Measurements from ENCODE around the gene WDR83. TPM values are rescaled to one million over a fixed set of nuclear protein-coding genes. Genes with fewer than 3 reads are reported as not detected.
A peak's percentile ranks its signal among the peaks of the same experiment; 100 is the strongest.

WDR83 gene
- polyA plus RNA-seq, 3 donors, result 7.9 to 9.9 (median 8.5) TPM

DNA sequence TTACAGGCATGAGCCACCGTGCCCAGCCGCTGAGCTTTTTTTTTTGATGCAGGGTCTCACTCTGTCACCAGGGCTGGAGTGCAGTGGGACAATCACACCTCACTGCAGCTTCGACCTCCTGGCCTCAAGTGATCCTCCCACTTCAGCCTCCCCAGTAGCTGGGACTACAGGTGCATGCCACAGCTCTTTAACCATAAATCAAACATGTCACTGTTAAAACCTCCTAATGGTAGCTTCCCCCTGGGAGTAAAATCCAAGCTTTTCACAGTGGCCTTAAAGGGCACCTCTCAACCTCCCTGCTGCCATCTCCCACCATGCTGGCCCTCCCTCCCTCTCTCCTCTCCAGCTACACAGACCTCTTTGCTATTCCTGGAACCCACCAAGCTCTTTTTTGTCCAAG, 19.2 kb downstream of the WDR83 start:
- Histone ChIP-seq H3K36me3 (replicated peaks in 1 of 2; ENCODE audit: control insufficient read depth in 1 of 2, insufficient read depth in 2 of 2, low read length in 2 of 2) (peaks cover 0 to 2% of the 10 kb centered on the region in 2 donors), H2AFZ (ENCODE audit: insufficient read depth, low read depth, low read length, poor library complexity, severe bottlenecking) (no peak overlapping the region), H3K27me3 (ENCODE audit: control insufficient read depth in 2 of 2, insufficient read depth in 2 of 2, low read length in 2 of 2) (no peaks in the 10 kb centered on the region), H4K20me1 (ENCODE audit: insufficient read depth, low read length) (peaks cover 3% of the 10 kb centered on the region), H3K9me3 (replicated peaks in 1 of 2; ENCODE audit: control insufficient read depth in 1 of 2, insufficient read depth in 1 of 2, low read length in 2 of 2) (no peaks in the 10 kb centered on the region), H3K79me2 (ENCODE audit: insufficient read depth, low read length) (peaks cover 4% of the 10 kb centered on the region), H3K9ac (ENCODE audit: insufficient read depth, low read length, poor library complexity, severe bottlenecking) (no peak overlapping the region), H3K27ac (ENCODE audit: low read depth in 1 of 2, low read length in 2 of 2) (no peak overlapping the region), H3K4me3 (replicated peaks in 1 of 3; ENCODE audit: low read depth in 2 of 3, low read length in 3 of 3) (no peak overlapping the region), H3K4me1 (ENCODE audit: control insufficient read depth in 1 of 2, insufficient read depth in 2 of 2, low read length in 2 of 2) (peaks cover 12 to 14% of the 10 kb centered on the region in 2 donors), H3K4me2 (replicated peaks; ENCODE audit: extremely low read depth, low read length, poor library complexity, severe bottlenecking) (no peak overlapping the region)
- H3K27me3 Mint-ChIP-seq (ENCODE audit: low read depth in 3 of 3), result peaks cover 0 to 5% (median 0%) of the 10 kb centered on the region in 3 donors
- no peaks in the 10 kb centered on the region for H3K9me3 Mint-ChIP-seq
- no peak for DNase-seq
- H3K4me1 Mint-ChIP-seq, result peaks cover 14% of the 10 kb centered on the region
- no peak overlapping the region for H3K27ac Mint-ChIP-seq
- TF ChIP-seq, protein P1, sequence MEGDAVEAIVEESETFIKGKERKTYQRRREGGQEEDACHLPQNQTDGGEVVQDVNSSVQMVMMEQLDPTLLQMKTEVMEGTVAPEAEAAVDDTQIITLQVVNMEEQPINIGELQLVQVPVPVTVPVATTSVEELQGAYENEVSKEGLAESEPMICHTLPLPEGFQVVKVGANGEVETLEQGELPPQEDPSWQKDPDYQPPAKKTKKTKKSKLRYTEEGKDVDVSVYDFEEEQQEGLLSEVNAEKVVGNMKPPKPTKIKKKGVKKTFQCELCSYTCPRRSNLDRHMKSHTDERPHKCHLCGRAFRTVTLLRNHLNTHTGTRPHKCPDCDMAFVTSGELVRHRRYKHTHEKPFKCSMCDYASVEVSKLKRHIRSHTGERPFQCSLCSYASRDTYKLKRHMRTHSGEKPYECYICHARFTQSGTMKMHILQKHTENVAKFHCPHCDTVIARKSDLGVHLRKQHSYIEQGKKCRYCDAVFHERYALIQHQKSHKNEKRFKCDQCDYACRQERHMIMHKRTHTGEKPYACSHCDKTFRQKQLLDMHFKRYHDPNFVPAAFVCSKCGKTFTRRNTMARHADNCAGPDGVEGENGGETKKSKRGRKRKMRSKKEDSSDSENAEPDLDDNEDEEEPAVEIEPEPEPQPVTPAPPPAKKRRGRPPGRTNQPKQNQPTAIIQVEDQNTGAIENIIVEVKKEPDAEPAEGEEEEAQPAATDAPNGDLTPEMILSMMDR (IDR thresholded peaks at IDR 0.05), result no peak
- no peaks in the 10 kb centered on the region for H3K36me3 Mint-ChIP-seq
- H3K4me3 Mint-ChIP-seq, result no peak overlapping the region
- 88% methylated on average over 1 of the region's 3 CpGs for WGBS (ENCODE audit: insufficient coverage)
- intact Hi-C loops (cut with micrococcal nuclease), result no loop called here

DNA sequence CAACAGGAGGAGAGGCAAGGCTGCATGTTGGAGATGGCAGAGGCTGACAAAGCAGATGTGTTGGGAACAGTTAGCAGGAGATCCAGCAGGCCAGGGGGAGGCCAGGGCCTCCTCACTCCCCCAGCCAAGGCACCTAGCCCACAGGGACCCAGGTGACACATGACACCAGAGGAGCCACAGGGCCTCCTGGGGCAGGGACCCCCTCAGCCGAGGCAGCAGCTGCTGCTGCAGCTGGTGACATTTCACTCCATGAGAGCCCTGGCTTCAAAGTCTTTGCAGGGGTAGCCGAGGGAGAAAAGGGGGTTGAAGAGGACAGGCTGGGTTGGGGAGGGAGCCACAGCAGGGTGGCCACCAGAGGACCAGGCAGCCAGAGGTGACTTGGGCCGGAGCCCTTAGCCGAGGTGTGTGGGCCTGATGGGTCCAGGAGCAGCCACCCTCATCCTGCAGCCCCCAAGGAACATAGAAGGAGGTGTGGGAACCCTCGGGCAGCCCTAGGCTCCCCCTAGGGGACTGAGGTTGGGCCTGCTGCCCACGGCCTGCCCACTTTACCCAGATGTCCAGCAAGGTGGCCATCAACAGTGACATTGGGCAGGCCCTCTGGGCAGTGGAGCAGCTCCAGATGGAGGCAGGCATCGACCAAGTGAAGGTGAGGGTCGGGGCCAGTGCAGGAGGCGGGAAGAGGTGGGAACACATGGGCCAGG, 21.0 kb downstream of the WDR83 start, which contains the start of gene GNG14:
Gene GNG14, plus strand, starts transcription at position 503 of the 701 bp plus-strand sequence. Its CDS starts 51 bp downstream, at position 554.
- no peaks in the 10 kb centered on the region for H3K36me3 Mint-ChIP-seq
- 88% methylated on average over 7 of the region's 9 CpGs for WGBS (ENCODE audit: insufficient coverage)
- Histone ChIP-seq H2AFZ (ENCODE audit: insufficient read depth, low read depth, low read length, poor library complexity, severe bottlenecking) (no peak within 1 kb of the TSS), H3K9me3 (replicated peaks in 1 of 2; ENCODE audit: control insufficient read depth in 1 of 2, insufficient read depth in 1 of 2, low read length in 2 of 2) (no peaks in the 10 kb centered on the region), H3K36me3 (replicated peaks in 1 of 2; ENCODE audit: control insufficient read depth in 1 of 2, insufficient read depth in 2 of 2, low read length in 2 of 2) (peaks cover 0 to 2% of the 10 kb centered on the region in 2 donors), H3K4me1 (ENCODE audit: control insufficient read depth in 1 of 2, insufficient read depth in 2 of 2, low read length in 2 of 2) (no peaks in the 10 kb centered on the region), H4K20me1 (ENCODE audit: insufficient read depth, low read length) (no peaks in the 10 kb centered on the region), H3K4me3 (replicated peaks in 1 of 3; ENCODE audit: low read depth in 2 of 3, low read length in 3 of 3) (no peak within 1 kb of the TSS), H3K79me2 (ENCODE audit: insufficient read depth, low read length) (no peaks in the 10 kb centered on the region), H3K4me2 (replicated peaks; ENCODE audit: extremely low read depth, low read length, poor library complexity, severe bottlenecking) (no peak within 1 kb of the TSS), H3K9ac (ENCODE audit: insufficient read depth, low read length, poor library complexity, severe bottlenecking) (no peak within 1 kb of the TSS), H3K27ac (ENCODE audit: low read depth in 1 of 2, low read length in 2 of 2) (no peak within 1 kb of the TSS), H3K27me3 (ENCODE audit: control insufficient read depth in 2 of 2, insufficient read depth in 2 of 2, low read length in 2 of 2) (no peaks in the 10 kb centered on the region)
- no peak within 1 kb of the TSS for H3K4me3 Mint-ChIP-seq
- TF ChIP-seq, protein P1 (IDR thresholded peaks at IDR 0.05), result no peak
- intact Hi-C loops (cut with micrococcal nuclease), result no loop called here
- H3K27ac Mint-ChIP-seq, result peak within 1 kb of the TSS in 3 of 7 donors; percentile 46 to 68 (median 60)
- peaks cover 0 to 1% (median 0%) of the 10 kb centered on the region in 3 donors for H3K27me3 Mint-ChIP-seq (ENCODE audit: low read depth in 3 of 3)
- no peaks in the 10 kb centered on the region for H3K9me3 Mint-ChIP-seq
- H3K4me1 Mint-ChIP-seq, result peaks cover 8% of the 10 kb centered on the region
- no peak for DNase-seq
